Ishikawa (cell line): Measurements from ENCODE around the gene MBD1.
A peak's percentile ranks its signal among the peaks of the same experiment; 100 is the strongest.

Experiments
- CEBPB ChIP-seq: IDR thresholded peaks from 2 replicates; pipeline ENCODE4 v1.6.1; 2012
- CREB1 ChIP-seq: IDR thresholded peaks from 2 replicates; pipeline ENCODE4 v1.6.1; 2012; ENCODE audit warnings: low read depth
- EGR1 ChIP-seq: IDR thresholded peaks from 2 replicates; pipeline ENCODE4 v1.6.1; 2012
- EP300 ChIP-seq: IDR thresholded peaks from 2 replicates; pipeline ENCODE4 v1.6.1; 2012; ENCODE audit warnings: borderline replicate concordance
- FOXM1 ChIP-seq: IDR thresholded peaks from 2 replicates; pipeline ENCODE4 v1.6.1; 2012; ENCODE audit warnings: low read depth, borderline replicate concordance
- MAX ChIP-seq: IDR thresholded peaks from 2 replicates; pipeline ENCODE4 v1.6.1; 2012
- NFIC ChIP-seq: IDR thresholded peaks from 2 replicates; pipeline ENCODE4 v1.6.1; 2012
- RAD21 ChIP-seq: IDR thresholded peaks from 2 replicates; pipeline ENCODE4 v1.6.1; 2012; ENCODE audit warnings: low read depth
- REST ChIP-seq: IDR thresholded peaks from 2 replicates; pipeline ENCODE4 v1.6.1; 2012; ENCODE audit warnings: low read depth, mild to moderate bottlenecking
- TAF1 ChIP-seq: IDR thresholded peaks from 2 replicates; pipeline ENCODE4 v1.6.1; 2012; ENCODE audit warnings: low read depth, mild to moderate bottlenecking
- TCF12 ChIP-seq: IDR thresholded peaks from 2 replicates; pipeline ENCODE4 v1.6.1; 2012; ENCODE audit warnings: low read depth
- TEAD4 ChIP-seq: IDR thresholded peaks from 2 replicates; pipeline ENCODE4 v1.6.1; 2012
- USF1 ChIP-seq: IDR thresholded peaks from 2 replicates; pipeline ENCODE4 v1.6.1; 2012
- YY1 ChIP-seq: IDR thresholded peaks from 2 replicates; pipeline ENCODE4 v1.6.1; 2012; ENCODE audit warnings: low read depth
- ZBTB7A ChIP-seq: IDR thresholded peaks from 2 replicates; pipeline ENCODE4 v1.6.1; 2012; ENCODE audit warnings: low read depth

The MBD1 gene, protein sequence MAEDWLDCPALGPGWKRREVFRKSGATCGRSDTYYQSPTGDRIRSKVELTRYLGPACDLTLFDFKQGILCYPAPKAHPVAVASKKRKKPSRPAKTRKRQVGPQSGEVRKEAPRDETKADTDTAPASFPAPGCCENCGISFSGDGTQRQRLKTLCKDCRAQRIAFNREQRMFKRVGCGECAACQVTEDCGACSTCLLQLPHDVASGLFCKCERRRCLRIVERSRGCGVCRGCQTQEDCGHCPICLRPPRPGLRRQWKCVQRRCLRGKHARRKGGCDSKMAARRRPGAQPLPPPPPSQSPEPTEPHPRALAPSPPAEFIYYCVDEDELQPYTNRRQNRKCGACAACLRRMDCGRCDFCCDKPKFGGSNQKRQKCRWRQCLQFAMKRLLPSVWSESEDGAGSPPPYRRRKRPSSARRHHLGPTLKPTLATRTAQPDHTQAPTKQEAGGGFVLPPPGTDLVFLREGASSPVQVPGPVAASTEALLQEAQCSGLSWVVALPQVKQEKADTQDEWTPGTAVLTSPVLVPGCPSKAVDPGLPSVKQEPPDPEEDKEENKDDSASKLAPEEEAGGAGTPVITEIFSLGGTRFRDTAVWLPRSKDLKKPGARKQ

GRCh38 chr18:50281295-50281971 lies at the start of gene MBD1:
MBD1 (minus strand) TSS chr18:50281523; CDS start chr18:50279992, 1,531 bp downstream.
- peak; percentile 57; the same call in 1 of the 2 replicates for TF ChIP-seq USF1
- peak; percentile 79 for TF ChIP-seq ZBTB7A
- TF ChIP-seq NFIC = 0 out of 2 replicates have a peak, but pooled peaks have one; percentile 25
- 0 out of 2 replicates have a peak, but pooled peaks have one; percentile 31 for TF ChIP-seq TEAD4
- TF ChIP-seq TAF1 = peak; percentile 79
- TF ChIP-seq RAD21 = no peak
- peak; percentile 64; the same call in 1 of the 2 replicates for TF ChIP-seq CREB1
- TF ChIP-seq EGR1 = peak; percentile 71
- no peak for TF ChIP-seq FOXM1
- peak; percentile 91 for TF ChIP-seq MAX
- peak; percentile 85 for TF ChIP-seq YY1
- TF ChIP-seq TCF12 = peak; percentile 27; the same call in 1 of the 2 replicates
- no peak for TF ChIP-seq REST
- no peak for TF ChIP-seq EP300

DNA sequence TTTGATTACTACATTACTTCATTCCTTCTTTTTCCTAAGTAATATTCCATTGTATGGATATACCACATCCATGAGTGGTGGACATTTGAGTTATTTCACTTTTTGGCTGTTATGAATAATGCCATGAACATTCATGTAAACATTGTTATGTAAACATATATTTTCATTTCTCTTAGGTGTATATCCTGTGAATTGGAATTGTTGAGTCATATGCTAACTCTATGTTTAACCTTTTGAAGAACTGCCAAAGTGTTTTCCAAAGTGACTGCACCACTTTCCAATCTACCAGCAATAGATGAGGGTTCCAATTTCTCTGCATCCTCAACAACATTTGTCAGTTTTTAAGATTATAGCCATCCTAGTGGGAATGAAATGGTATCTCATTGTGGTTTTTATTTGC lies 48.9 kb upstream of the MBD1 start:
- TF ChIP-seq YY1 = no peak

DNA sequence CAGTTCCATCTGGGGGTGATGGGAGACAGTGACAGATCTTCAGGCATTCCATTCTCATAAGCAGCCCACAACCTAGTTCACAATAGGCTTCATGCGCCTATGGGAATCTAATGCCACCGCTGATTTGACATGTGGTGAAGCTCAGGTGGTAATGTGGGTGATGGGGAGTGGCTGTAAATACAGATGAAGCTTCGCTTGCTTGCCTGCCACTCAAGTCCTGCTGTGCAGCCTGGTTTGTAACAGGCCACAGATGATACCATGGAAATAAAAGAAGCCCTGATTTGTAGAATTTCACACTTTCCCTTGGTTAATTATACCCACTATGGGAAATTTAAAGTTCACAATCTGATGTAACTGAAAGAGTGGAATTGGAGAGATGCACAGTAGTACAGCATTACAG lies 46.7 kb upstream of the MBD1 start:
- TF ChIP-seq USF1 (no peak), CREB1 (no peak), RAD21 (no peak), ZBTB7A (no peak), EP300 (no peak), EGR1 (no peak), REST (no peak), TCF12 (no peak), NFIC (no peak), CEBPB (no peak), MAX (no peak), TAF1 (no peak), FOXM1 (no peak), TEAD4 (no peak), YY1 (no peak)

DNA sequence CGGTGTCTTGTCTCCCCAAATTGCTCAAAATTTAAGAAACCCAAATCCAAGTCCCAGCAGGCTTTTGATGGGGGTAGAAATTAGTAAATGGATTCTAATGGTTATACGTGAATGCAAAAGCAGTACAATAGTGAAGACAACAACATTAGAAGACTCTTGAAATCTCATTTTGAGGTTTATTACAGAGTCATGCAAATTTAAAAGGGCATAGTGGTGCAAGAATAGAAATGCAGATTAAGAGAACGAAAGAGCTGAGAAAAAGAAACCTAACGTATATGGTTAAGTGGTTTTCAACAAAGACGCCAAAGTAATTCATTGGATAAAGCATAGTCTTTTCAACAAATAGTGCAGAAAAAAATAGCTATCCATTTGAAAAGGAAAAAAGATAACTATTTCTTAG lies 39.4 kb upstream of the MBD1 start:
- TF ChIP-seq YY1 (no peak), TAF1 (no peak), USF1 (no peak), NFIC (no peak), CREB1 (no peak), TEAD4 (no peak), TCF12 (no peak), RAD21 (no peak), REST (no peak), ZBTB7A (no peak), MAX (no peak)
